C4-2B (cell line): ENCODE measurements around the gene PCSK6.

Source experiments
- CTCF ChIP-seq: fragments of 450-650 bp; conservative IDR thresholded peaks from 2 replicates; pipeline ENCODE4 v1.5.1; 2017; ENCODE audit warnings: mild to moderate bottlenecking
- ZFX ChIP-seq: fragments of 450-650 bp; IDR thresholded peaks from 2 replicates; pipeline ENCODE4 v1.6.1; 2017

GRCh38 chr15:101372149-101372577 lies 117.3 kb downstream of the PCSK6 start:
- no peak for TF ChIP-seq CTCF
- no peak for TF ChIP-seq ZFX
